ENCODE data around the gene TXK. TPM values are rescaled to one million over a fixed set of nuclear protein-coding genes. Genes with fewer than 3 reads are reported as not detected.

TXK gene
- total RNA-seq, 1 experiment from 2014 or later: 0.39 TPM

- H3K27ac Mint-ChIP-seq: no peak overlapping the region
- Histone ChIP-seq H3K18ac (ENCODE audit: insufficient read length, low read depth, low read length) (no peak overlapping the region), H3K27me3 (ENCODE audit: insufficient read depth, low read length) (no peaks in the 10 kb centered on the region), H2BK12ac (ENCODE audit: insufficient read length, low read depth, low read length) (no peak overlapping the region), H3K27ac (ENCODE audit: insufficient read length, low read depth, low read length) (no peak overlapping the region), H4K8ac (replicated peaks; ENCODE audit: insufficient read length, low read depth, low read length) (no peak overlapping the region), H2AFZ (ENCODE audit: low read length) (no peak overlapping the region), H2BK20ac (ENCODE audit: low read depth, low read length, poor library complexity, severe bottlenecking) (no peak overlapping the region), H4K20me1 (ENCODE audit: control insufficient read depth, insufficient read depth, insufficient read length) (no peaks in the 10 kb centered on the region), H3K79me1 (ENCODE audit: insufficient read depth, low read depth, low read length, poor library complexity, severe bottlenecking) (no peaks in the 10 kb centered on the region), H3K4ac (ENCODE audit: low read depth, low read length) (no peak overlapping the region), H3K4me2 (ENCODE audit: insufficient read depth, insufficient read length, low read length) (no peak overlapping the region), H2AK5ac (ENCODE audit: insufficient read length, low read length) (no peak overlapping the region), H3T11ph (ENCODE audit: low read length) (no peak overlapping the region), H2BK15ac (ENCODE audit: low read depth, low read length) (no peak overlapping the region), H3K9ac (ENCODE audit: extremely low read depth, insufficient read length, low read length) (no peak overlapping the region), H4K91ac (ENCODE audit: insufficient read length, low read depth, low read length) (no peak overlapping the region), H2BK120ac (ENCODE audit: low read depth, low read length, poor library complexity, severe bottlenecking) (no peak overlapping the region), H3K79me2 (ENCODE audit: insufficient read depth, low read length) (no peaks in the 10 kb centered on the region), H3K56ac (ENCODE audit: insufficient read length, low read depth, low read length) (no peak overlapping the region), H3K23ac (ENCODE audit: insufficient read length, low read depth, low read length) (no peak overlapping the region), H3K4me1 (ENCODE audit: insufficient read depth, low read length) (no peaks in the 10 kb centered on the region; the same call in 1 of the 2 replicates), H3K23me2 (ENCODE audit: insufficient read length, low read depth, low read length, poor library complexity, severe bottlenecking) (no peaks in the 10 kb centered on the region), H2BK5ac (ENCODE audit: insufficient read length, low read length) (no peak overlapping the region), H3K9me3 (ENCODE audit: control insufficient read depth, low read depth, low read length) (no peaks in the 10 kb centered on the region), H4K5ac (ENCODE audit: insufficient read length, low read depth, low read length) (no peak overlapping the region), H3K14ac (ENCODE audit: insufficient read depth, low read length) (no peak overlapping the region)
- no peak for DNase-seq
- no peak for TF ChIP-seq CTCF (conservative IDR thresholded peaks at IDR 0.05)
- 0 out of 7 replicates have a peak, but pooled peaks cover 0 to 3% (median 0%) of the 10 kb centered on the region in 3 experiments for H3K36me3 Mint-ChIP-seq (ENCODE audit: insufficient read depth in 1 of 3, low read depth in 3 of 3)
- peaks cover 17 to 27% of the 10 kb centered on the region in 2 experiments for H3K4me1 Mint-ChIP-seq
- no CpG with 5 or more reads among the region's 2 CpGs for WGBS (ENCODE audit: extremely low coverage, insufficient read length, low lambda C conversion rate)
- no peaks in the 10 kb centered on the region for H3K27me3 Mint-ChIP-seq (ENCODE audit: low read depth)
- H3K4me3 Mint-ChIP-seq: no peak overlapping the region
- no peaks in the 10 kb centered on the region for H3K9me3 Mint-ChIP-seq
Observed at GRCh38 chr4:48044298-48044697, 89.8 kb downstream of the TXK start.

Measured in H9 (cell line).